HG03558 (cell line): Measurements from ENCODE around the gene IL18R1.

Experiments
- ATAC-seq: cut with Tn5 transposase; IDR thresholded peaks from one replicate; pipeline ENCODE4 v1.9.1; 2021; ENCODE audit warnings: moderate number of reproducible peaks; ENCODE audit not compliant: unreplicated experiment; ENCODE audit errors: extremely low read depth

Gene IL18R1

GRCh38 chr2:102386867-102387541, 31.4 kb downstream of the IL18R1 start:
- no peak for ATAC-seq

- no peak for ATAC-seq
Observed at GRCh38 chr2:102387763-102388546, 32.4 kb downstream of the IL18R1 start.

- ATAC-seq, result no peak
Observed at GRCh38 chr2:102391565-102391964, 36.0 kb downstream of the IL18R1 start.

- no peak for ATAC-seq
Observed at GRCh38 chr2:102392096-102392495, 36.5 kb downstream of the IL18R1 start.

- no peak for ATAC-seq
Observed at GRCh38 chr2:102392942-102393341, 37.3 kb downstream of the IL18R1 start.

DNA sequence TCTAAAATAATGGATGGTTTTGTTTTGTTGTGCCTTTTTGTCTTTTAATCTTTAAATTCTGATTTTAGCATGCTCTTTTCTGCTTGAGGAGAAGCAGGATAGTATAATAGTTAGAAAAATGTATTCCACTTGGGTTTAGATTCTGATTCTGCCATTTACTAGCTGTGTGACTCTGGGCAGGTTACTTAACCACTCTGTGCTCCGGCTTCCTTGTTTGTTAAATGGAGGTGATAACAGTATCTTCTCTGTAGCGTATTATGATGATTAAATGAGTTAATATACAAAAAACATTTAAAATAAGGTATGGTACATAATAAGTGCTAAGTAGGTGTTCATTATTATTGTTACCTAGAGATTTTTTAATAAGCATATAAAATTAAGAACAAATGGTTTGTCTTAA, 40.4 kb downstream of the IL18R1 start:
- ATAC-seq, result no peak

GRCh38 chr2:102397209-102397608, 41.6 kb downstream of the IL18R1 start:
- ATAC-seq, result no peak

DNA sequence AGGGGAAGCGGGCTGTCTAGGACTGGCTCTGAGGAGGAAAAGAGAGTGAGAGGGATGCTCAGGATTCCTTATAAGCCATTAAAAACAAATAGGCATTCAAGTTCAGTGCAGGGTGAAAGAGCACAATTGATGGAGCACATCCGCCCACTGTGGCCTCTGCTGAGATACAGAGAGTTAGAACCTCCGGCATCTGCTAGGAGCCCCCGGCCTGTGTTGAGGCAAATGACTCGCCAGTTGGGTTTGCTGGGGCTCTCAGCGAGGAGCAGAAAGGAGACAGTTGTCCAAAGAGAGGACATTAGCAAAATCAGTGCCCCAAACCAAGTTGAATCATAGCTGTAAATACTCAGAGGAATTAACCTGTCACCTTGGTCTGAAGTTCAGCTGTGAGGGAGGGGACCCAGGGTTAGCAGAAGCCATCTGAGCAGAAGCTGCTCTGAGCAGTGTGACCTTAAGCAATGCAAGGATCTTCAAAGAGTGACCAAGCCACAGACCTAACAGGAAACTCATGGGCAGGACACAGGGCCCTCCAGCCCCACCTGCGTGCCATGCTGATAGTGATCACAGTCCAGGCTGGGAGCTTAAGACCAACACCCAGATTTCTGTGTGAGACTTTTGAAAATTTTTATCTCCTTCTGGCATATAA, 44.0 kb downstream of the IL18R1 start:
- ATAC-seq, result no peak

- ATAC-seq, result no peak
Observed at GRCh38 chr2:102401456-102401855, 45.9 kb downstream of the IL18R1 start.

DNA sequence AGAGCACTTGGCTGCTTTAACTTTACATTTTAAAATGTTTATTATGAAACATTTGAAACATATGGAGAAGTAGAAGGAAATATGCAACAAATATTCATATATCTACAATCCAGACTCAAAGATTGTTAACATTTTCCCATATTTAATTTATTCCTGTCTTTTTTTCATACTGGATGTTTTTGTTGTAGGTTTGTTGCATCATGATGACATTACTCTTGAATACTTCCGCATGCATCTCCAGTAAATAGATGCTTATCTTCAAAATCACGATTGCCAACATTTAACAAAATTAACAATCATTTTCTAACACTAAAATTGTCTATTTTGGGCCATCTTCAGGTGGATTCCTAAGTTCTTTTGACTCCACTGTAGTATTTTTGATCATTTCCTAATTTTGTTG, 46.3 kb downstream of the IL18R1 start:
- ATAC-seq, result no peak

DNA sequence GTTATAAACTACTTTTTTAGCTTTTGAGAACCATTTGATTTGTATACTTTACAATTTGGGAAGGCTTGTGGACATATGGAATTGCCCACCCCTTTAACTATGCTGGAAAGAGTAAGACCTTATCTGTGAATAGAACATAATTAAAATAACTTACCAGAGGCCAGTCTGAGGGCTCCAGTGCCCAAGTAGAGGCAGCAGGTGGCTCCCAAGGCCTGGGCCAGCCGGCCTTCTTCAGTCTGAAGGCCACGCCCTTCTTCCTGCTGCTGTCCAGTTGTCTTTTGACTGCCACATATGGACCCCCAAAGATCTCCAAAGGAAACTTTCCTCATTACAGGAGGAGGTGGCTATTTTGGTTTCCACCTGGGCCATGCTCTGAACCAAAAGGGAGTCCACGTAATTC, 55.4 kb downstream of the IL18R1 start:
- ATAC-seq, result no peak

DNA sequence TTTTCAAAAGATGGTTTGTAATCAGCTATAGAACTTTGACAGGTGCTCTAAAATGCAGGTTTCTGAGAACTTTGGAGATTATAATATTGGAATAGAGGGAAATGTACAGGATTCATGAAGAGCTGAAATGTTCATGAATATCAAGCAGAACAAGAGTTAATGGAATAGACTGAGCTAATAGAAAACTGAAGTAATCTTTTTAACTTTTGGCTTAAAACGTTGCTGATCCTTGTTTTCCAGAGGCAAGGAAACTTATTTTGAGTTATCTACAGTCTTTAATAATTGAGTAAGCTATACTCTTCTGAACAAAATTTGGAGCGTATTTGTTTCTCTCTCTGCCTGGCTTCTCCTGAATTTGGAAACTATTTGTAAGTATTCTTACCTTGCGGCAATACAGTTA, 56.6 kb downstream of the IL18R1 start:
- no peak for ATAC-seq

GRCh38 chr2:102417946-102418345, 62.4 kb downstream of the IL18R1 start:
- ATAC-seq, result peak; percentile 37

DNA sequence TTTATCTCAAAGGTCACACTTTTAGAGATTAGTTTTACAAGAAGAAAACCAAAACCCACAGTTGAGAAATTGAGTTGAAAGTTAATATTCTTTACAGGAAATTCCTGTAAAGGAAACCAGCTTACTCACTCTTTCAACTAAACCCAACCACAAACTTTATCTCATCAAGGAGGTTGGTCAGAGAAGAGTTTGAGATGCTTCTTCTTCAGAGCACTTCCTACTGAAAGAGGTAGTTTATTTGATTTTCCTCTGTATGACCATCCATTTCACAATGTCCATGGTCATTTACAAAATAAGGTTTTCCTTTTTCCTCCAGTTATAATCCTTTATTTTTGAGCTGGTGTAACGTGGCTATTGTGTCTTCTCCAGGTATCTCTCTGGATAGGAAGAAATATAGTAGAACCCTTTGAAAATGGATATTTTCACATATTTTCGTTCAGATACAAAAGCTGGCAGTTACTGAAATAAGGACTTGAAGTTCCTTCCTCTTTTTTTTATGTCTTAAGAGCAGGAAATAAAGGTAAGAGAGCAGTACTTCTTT, 62.9 kb downstream of the IL18R1 start:
- peak; percentile 60 for ATAC-seq

DNA sequence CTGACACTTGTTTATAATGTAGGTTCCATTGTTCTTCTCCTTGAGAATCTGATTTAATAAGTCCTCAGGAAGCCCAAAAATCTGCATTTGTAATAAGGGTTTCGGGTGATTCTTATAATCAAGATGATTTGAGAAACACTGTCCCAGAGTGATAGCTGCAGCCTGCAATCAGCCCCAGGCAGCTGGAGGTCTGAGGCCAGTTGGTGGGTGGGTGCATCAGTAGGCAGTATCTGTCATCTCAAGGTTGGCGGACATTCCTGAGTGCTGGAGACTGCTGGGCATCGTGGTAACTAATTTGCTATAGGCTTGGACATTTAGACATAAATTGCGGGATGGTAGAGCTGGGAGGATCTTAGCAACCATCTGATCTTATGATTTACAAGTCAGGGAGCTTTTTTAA, 64.7 kb downstream of the IL18R1 start:
- no peak for ATAC-seq

DNA sequence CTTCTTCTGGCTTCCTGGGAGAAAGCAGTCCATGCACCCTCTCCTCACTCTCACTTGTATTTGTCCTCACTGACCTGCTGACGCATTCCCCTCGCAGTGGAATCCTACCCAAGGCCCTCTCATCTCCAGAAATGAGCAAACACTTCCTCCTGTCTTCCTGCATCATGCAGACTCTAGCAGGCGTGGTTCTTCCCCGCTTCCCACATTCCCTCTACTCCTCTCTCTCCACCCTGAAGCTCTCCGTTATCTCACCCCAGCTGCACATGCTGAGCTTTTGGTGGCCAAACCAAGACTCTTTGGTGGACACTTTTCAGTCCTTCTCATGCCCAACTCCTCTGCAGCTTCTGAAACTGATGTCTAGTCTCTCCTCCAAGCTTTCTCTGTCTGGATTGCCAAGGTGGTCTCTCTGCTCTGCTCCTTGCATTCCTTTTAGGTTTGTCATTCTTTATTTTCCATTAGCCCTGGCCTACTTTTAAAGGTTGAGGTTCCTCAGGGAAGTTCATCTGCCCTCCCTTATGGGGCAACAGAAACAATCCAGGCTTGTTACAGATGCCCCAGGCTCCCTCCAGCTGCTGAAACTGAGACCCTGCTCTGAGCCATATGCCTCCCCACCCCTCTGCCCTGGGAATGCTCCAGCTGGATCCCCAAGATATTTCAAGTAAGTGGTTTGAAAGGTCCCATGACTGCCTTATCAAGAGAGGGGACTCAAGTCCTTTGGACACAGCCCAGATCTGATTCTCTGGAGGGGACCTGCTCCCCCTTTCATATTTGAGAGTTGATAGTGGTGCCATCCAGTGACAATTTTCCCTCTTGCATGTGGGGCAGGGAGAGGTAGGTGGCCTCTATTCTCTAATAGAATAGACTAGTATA, 66.5 kb downstream of the IL18R1 start:
- no peak for ATAC-seq

GRCh38 chr2:102422910-102423309, 67.3 kb downstream of the IL18R1 start, which contains the start of gene IL18RAP:
Gene IL18RAP (plus strand): TSS chr2:102423160. CDS start chr2:102423278, 118 bp downstream.
- ATAC-seq, result no peak

GRCh38 chr2:102423368-102423767, 67.8 kb downstream of the IL18R1 start:
- no peak for ATAC-seq

GRCh38 chr2:102424754-102425153, 69.2 kb downstream of the IL18R1 start:
- ATAC-seq, result peak; percentile 66
